HCT116 (cell line): ENCODE measurements around the gene RFX3.

ENCODE experiments used
- CTCF ChIP-seq, 3 experiments: fragments of 200-600 bp in 1 of 3; sonication (generic) in 1 of 3; IDR thresholded peaks in 2 of 3; conservative IDR thresholded peaks in 1 of 3; 2 replicates each; pipeline ENCODE4 v1.5.1; 2012 to 2017; ENCODE audit warnings: low read depth in 2 of 3, low read length in 2 of 3, antibody characterized with exemption in 1 of 3, borderline replicate concordance in 1 of 3, control low read depth in 1 of 3, mild to moderate bottlenecking in 1 of 3, mixed read lengths in 1 of 3, mixed run types in 1 of 3, moderate library complexity in 1 of 3; ENCODE audit not compliant: insufficient read depth in 1 of 3
- EGR1 ChIP-seq: IDR thresholded peaks from 2 replicates; pipeline ENCODE4 v1.6.1; 2012; ENCODE audit warnings: low read depth
- EZH2 ChIP-seq: fragments of 200-600 bp; sonication (generic); IDR thresholded peaks from 2 replicates; pipeline ENCODE4 v1.6.1; 2017; ENCODE audit warnings: antibody characterized with exemption, mixed run types
- MAX ChIP-seq: IDR thresholded peaks from 2 replicates; pipeline ENCODE4 v1.6.1; 2012
- POLR2A ChIP-seq: IDR thresholded peaks from 2 replicates; pipeline ENCODE4 v1.7.0; 2011; ENCODE audit warnings: borderline replicate concordance; ENCODE audit not compliant: insufficient read depth, insufficient read length; ENCODE audit errors: extremely low read depth
- POLR2AphosphoS5 ChIP-seq: IDR thresholded peaks from 2 replicates; pipeline ENCODE4 v1.6.1; 2011; ENCODE audit warnings: mild to moderate bottlenecking, low read depth, low read length, moderate library complexity
- SIN3A ChIP-seq: IDR thresholded peaks from 2 replicates; pipeline ENCODE4 v1.6.1; 2012; ENCODE audit warnings: low read depth
- SP1 ChIP-seq: IDR thresholded peaks from 2 replicates; pipeline ENCODE4 v1.6.1; 2012; ENCODE audit warnings: low read depth
- SRF ChIP-seq: IDR thresholded peaks from 2 replicates; pipeline ENCODE4 v1.6.1; 2012; ENCODE audit warnings: low read depth
- TCF7L2 ChIP-seq: IDR thresholded peaks from 2 replicates; pipeline ENCODE4 v1.7.0; 2011; ENCODE audit warnings: borderline replicate concordance, inconsistent platforms; ENCODE audit not compliant: insufficient read depth, insufficient read length; ENCODE audit errors: extremely low read depth
- YY1 ChIP-seq: IDR thresholded peaks from 2 replicates; pipeline ENCODE4 v1.6.1; 2011; ENCODE audit warnings: low read length, low read depth, moderate library complexity, mild to moderate bottlenecking; ENCODE audit not compliant: insufficient replicate concordance; ENCODE audit errors: extremely low read depth
- ZFX ChIP-seq: fragments of 450-650 bp; IDR thresholded peaks from 2 replicates; pipeline ENCODE4 v1.6.1; 2017

GRCh38 chr9:3271581-3271980 is 254.2 kb downstream of the RFX3 start:
- TF ChIP-seq CTCF (IDR thresholded peaks at IDR 0.05 in 2 of 3, conservative IDR thresholded peaks at IDR 0.05 in 1 of 3; ENCODE audit: borderline replicate concordance in 1 of 3, insufficient read depth in 1 of 3, low read depth in 2 of 3, low read length in 2 of 3) (no peak), SIN3A (no peak), MAX (no peak), TCF7L2 (no peak), ZFX (no peak), POLR2AphosphoS5 (no peak), EZH2 (no peak), POLR2A (no peak), EGR1 (no peak), YY1 (no peak), SP1 (no peak), SRF (no peak)
